Activated T-cell treated with anti-CD3 and anti-CD28 coated beads, Interleukin-2, amount 50 U/mL, for 1 hour (primary cell): Measurements from ENCODE around the gene ETV3.
"Not testable (repeated sequence)": the region's sequence is repeated elsewhere in the genome, so short reads cannot be mapped to it uniquely, and the experiment has no call there.

Source experiments
- DNase-seq: peaks from one replicate; pipeline ENCODE4 v3.0.0-alpha.2; 2020

ETV3 gene

GRCh38 chr1:157138220-157139051 lies at the start of gene ETV3:
TSS of gene ETV3 (minus strand) at chr1:157138395. CDS start at chr1:157136352, 2,043 bp downstream.
- peak; percentile 88 for DNase-seq

GRCh38 chr1:157186281-157186992 lies 48.2 kb upstream of the ETV3 start:
- DNase-seq = no peak

GRCh38 chr1:157183870-157184269 lies 45.7 kb upstream of the ETV3 start:
- no peak for DNase-seq

GRCh38 chr1:157182371-157182770 lies 44.2 kb upstream of the ETV3 start:
- not testable (repeated sequence) for DNase-seq

GRCh38 chr1:157181790-157182189 lies 43.6 kb upstream of the ETV3 start:
- no peak for DNase-seq

- DNase-seq = no peak
These were observed 43.1 kb upstream of the ETV3 start for GRCh38 chr1:157181258-157181657.

GRCh38 chr1:157178490-157178889 lies 40.3 kb upstream of the ETV3 start:
- DNase-seq = no peak

- DNase-seq = no peak
These were observed 39.7 kb upstream of the ETV3 start for GRCh38 chr1:157177733-157178394.

GRCh38 chr1:157176591-157177121 lies 38.5 kb upstream of the ETV3 start:
- DNase-seq = no peak

GRCh38 chr1:157176016-157176415 lies 37.8 kb upstream of the ETV3 start:
- DNase-seq = no peak

- no peak for DNase-seq
These were observed 35.8 kb upstream of the ETV3 start for GRCh38 chr1:157173900-157174410.

GRCh38 chr1:157173241-157173640 lies 35.0 kb upstream of the ETV3 start:
- not testable (repeated sequence) for DNase-seq

GRCh38 chr1:157172591-157172990 lies 34.4 kb upstream of the ETV3 start:
- not testable (repeated sequence) for DNase-seq

GRCh38 chr1:157171903-157172503 lies 33.8 kb upstream of the ETV3 start:
- DNase-seq = not testable (repeated sequence)

GRCh38 chr1:157170677-157171515 lies 32.7 kb upstream of the ETV3 start:
- peak; percentile 43 for DNase-seq

GRCh38 chr1:157168015-157168414 lies 29.8 kb upstream of the ETV3 start:
- DNase-seq = no peak

- DNase-seq = no peak
These were observed 29.2 kb upstream of the ETV3 start for GRCh38 chr1:157167437-157167836.

GRCh38 chr1:157166590-157166989 lies 28.4 kb upstream of the ETV3 start:
- DNase-seq = no peak

GRCh38 chr1:157163273-157164127 lies 25.3 kb upstream of the ETV3 start:
- DNase-seq = peak; percentile 83

- no peak for DNase-seq
These were observed 24.1 kb upstream of the ETV3 start for GRCh38 chr1:157162345-157162744.

- DNase-seq = no peak
These were observed 23.7 kb upstream of the ETV3 start for GRCh38 chr1:157161901-157162300.
